Breast epithelium (tissue), 3 donors: Measurements from ENCODE around the gene GNAI1.

ENCODE experiments used
- CTCF ChIP-seq, 3 donors: fragments of 450-650 bp; IDR thresholded peaks; one replicate each; pipeline ENCODE4 v1.5.1; 2016 to 2017; ENCODE audit warnings: antibody characterized with exemption in 3 of 3, mild to moderate bottlenecking in 3 of 3, moderate library complexity in 3 of 3
- POLR2A ChIP-seq: fragments of 450-650 bp; IDR thresholded peaks from one replicate; pipeline ENCODE4 v1.6.1; 2016; ENCODE audit warnings: antibody characterized with exemption, mild to moderate bottlenecking, moderate library complexity

GRCh38 chr7:80213814-80214213, 79.2 kb downstream of the GNAI1 start:
- TF ChIP-seq CTCF (IDR thresholded peaks at IDR 0.05): no peak
- no peak for TF ChIP-seq POLR2A
